Measurements from ENCODE around the gene NF1. TPM values are rescaled to one million over a fixed set of nuclear protein-coding genes. Genes with fewer than 3 reads are reported as not detected.
"Not testable (repeated sequence)": the region's sequence is repeated elsewhere in the genome, so short reads cannot be mapped to it uniquely, and the experiment has no call there.

The NF1 gene
- polyA plus RNA-seq (ENCODE audit: low read depth in 6 of 6): 10 to 100 TPM in 1 of 6 donors, 1 to 10 TPM in 5; 4.8 to 10.2 (median 8.3) TPM

DNA sequence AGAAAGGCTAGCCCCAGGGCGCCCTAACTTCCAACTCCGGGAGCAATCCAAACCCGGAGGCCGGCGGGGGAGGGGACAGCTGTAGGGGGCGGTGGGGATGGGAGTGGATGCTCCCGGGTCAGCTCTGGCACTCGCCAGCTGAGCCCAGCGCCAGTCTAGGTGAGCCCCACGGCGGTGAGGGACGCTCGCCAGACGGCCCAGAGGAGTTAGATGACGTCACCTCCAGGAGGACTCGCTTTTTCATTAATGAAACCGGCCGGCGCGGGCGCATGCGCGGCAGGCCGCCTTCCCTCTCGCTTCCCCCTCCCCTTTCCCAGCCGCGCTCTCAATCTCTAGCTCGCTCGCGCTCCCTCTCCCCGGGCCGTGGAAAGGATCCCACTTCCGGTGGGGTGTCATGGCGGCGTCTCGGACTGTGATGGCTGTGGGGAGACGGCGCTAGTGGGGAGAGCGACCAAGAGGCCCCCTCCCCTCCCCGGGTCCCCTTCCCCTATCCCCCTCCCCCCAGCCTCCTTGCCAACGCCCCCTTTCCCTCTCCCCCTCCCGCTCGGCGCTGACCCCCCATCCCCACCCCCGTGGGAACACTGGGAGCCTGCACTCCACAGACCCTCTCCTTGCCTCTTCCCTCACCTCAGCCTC lies at the start of gene NF1:
NF1 (plus strand) TSS at position 378 of the 636 bp plus-strand sequence. CDS start 333 bp downstream, outside the sequence.
- H3K4me1 Mint-ChIP-seq: peaks cover 11 to 19% (median 11%) of the 10 kb centered on the region in 3 donors
- H3K4me3 Mint-ChIP-seq: peak within 1 kb of the TSS; percentile 90 to 97 (median 95)
- DNase-seq: peak; percentile 87
- H3K27ac Mint-ChIP-seq: peak within 1 kb of the TSS; percentile 90 to 97 (median 96)
- H3K27me3 Mint-ChIP-seq: no peaks in the 10 kb centered on the region
- peak; percentile 84 to 88 for ATAC-seq (ENCODE audit: low read depth in 2 of 2)
- no peaks in the 10 kb centered on the region for H3K36me3 Mint-ChIP-seq
- H3K9me3 Mint-ChIP-seq: no peaks in the 10 kb centered on the region

DNA sequence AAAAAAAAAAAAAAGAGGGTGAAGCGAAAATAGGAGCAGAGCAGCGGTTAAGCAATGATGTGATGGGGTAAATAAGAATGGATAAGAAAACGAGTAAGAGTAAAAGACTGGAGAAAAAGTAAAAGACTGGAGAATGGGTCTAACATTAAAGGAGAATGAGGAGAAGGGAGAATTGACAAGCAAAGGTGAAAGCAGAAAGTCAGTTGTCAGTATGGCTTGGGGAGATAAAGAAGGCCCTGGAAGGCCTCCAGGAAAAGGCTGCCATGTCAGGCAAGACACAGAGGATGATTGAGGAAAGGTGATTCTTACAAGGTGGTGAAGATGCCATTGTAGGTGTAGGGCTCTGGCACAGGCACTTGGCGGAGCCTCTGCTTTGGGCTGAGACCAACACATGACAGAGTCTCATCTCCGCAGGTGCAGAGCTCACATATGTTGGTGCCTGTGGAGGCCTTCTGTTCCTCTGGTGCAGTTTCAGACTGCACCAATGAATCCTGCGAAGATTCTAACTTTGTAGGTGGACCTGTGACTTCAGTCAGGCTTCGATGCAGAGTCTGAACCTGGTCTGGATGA lies 47.8 kb upstream of the NF1 start:
- not testable (repeated sequence) for DNase-seq; H3K27me3 Mint-ChIP-seq; ATAC-seq (ENCODE audit: low read depth in 2 of 2); H3K36me3 Mint-ChIP-seq; H3K4me1 Mint-ChIP-seq; H3K4me3 Mint-ChIP-seq; H3K9me3 Mint-ChIP-seq
- peak overlapping the region in 1 of 6 donors; percentile 79 for H3K27ac Mint-ChIP-seq

GRCh38 chr17:31048142-31048541 lies 46.6 kb upstream of the NF1 start:
- Mint-ChIP-seq H3K27ac (no peak overlapping the region), H3K27me3 (no peaks in the 10 kb centered on the region), H3K9me3 (peaks cover 0 to 4% (median 0%) of the 10 kb centered on the region in 7 donors), H3K4me1 (peaks cover 2 to 14% (median 6%) of the 10 kb centered on the region in 3 donors), H3K36me3 (peaks cover 0 to 14% of the 10 kb centered on the region in 2 donors), H3K4me3 (no peak overlapping the region)
- DNase-seq (no peak), ATAC-seq (ENCODE audit: low read depth in 2 of 2) (no peak)

DNA sequence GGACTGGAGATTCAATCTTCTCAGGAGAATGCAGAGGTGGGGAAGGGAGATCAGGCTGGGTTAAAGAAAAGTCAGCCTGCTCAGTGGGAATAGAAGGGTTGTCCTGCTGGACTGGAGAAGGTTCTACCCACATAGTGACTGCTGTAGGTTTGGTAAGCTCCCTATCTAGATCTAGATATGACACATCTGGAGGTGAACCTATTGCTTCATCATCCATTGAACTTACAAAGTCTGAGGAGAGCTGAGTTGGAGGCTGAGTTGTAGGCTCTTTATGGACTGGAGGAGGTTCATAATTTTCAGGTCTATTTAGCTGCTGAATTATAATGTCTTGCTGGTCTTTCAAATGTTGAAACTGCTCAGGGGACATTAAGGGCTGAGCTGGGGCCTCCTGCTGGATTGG lies 46.0 kb upstream of the NF1 start:
- DNase-seq: no peak
- no peak for ATAC-seq (ENCODE audit: low read depth in 2 of 2)
- Mint-ChIP-seq H3K27ac (no peak overlapping the region), H3K4me1 (peaks cover 2 to 14% (median 6%) of the 10 kb centered on the region in 3 donors), H3K27me3 (no peaks in the 10 kb centered on the region), H3K4me3 (peak overlapping the region in 1 of 8 donors; percentile 50), H3K9me3 (peaks cover 0 to 4% (median 0%) of the 10 kb centered on the region in 7 donors), H3K36me3 (peaks cover 0 to 14% of the 10 kb centered on the region in 2 donors)

- DNase-seq (no peak), ATAC-seq (ENCODE audit: low read depth in 2 of 2) (no peak)
- Mint-ChIP-seq H3K4me1 (peaks cover 2 to 14% (median 6%) of the 10 kb centered on the region in 3 donors), H3K4me3 (peak overlapping the region in 1 of 8 donors; percentile 1), H3K9me3 (peaks cover 0 to 4% (median 0%) of the 10 kb centered on the region in 7 donors), H3K27ac (no peak overlapping the region), H3K36me3 (peaks cover 0 to 14% of the 10 kb centered on the region in 2 donors), H3K27me3 (no peaks in the 10 kb centered on the region)
These were observed 43.8 kb upstream of the NF1 start for GRCh38 chr17:31050948-31051347.

DNA sequence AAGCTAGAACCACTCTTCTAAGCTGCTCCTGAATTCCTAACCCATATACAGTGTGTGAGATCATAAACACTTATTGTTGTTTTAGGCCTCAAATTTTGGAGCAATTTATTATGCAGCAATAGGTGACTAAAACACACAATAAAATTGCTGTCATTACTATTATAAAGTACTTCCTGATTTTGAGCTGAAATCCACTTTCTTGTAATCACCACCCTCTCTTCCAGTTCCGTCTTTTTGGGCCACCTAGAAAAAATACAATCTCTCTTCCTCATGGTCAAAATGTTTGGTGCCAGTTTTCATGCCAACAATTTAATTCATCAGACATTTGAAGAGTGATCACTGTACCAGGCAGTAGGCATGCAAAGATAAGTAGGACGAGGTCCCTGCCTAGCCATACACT lies 43.3 kb upstream of the NF1 start:
- no peaks in the 10 kb centered on the region for H3K27me3 Mint-ChIP-seq
- ATAC-seq (ENCODE audit: low read depth in 2 of 2) (no peak), DNase-seq (no peak)
- peaks cover 2 to 14% (median 6%) of the 10 kb centered on the region in 3 donors for H3K4me1 Mint-ChIP-seq
- peaks cover 0 to 4% (median 0%) of the 10 kb centered on the region in 7 donors for H3K9me3 Mint-ChIP-seq
- peaks cover 0 to 14% of the 10 kb centered on the region in 2 donors for H3K36me3 Mint-ChIP-seq
- H3K4me3 Mint-ChIP-seq: no peak overlapping the region
- H3K27ac Mint-ChIP-seq: no peak overlapping the region

DNA sequence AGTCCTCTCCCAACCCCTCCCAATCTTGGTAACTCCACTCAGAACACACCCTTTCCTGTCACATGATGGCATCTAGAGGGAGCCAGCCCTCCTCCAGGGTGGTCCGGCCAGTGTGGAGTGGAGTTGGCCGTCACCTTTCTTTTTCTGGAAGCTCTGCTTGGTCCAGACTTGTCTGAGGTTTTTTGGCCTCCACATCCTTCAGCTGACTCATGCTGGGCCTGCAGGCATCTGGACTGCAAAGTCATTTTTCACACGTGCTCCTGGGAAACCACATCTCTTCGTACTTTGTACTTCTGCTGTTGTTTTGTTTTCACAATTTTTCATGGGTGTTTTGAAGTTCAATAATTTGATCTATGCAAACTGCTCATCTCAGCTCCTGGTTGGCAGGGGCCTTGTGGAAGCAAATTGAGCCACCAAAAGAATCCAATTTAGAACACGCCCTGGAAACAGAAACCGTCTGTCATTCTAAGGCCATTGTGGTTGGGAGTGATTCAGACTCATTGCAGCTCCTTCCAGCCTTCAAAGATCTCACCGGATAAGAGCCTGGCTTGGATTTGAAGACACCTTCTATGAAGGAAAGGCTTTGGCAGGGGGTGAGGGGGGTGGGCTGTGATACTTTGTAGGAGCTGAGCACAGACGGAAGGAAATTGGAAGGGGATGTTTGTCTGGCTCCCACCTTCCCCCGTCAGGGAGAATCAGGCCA lies 42.4 kb upstream of the NF1 start:
- Mint-ChIP-seq H3K9me3 (peaks cover 0 to 4% (median 0%) of the 10 kb centered on the region in 7 donors), H3K27ac (peak overlapping the region in 1 of 6 donors; percentile 15), H3K4me3 (no peak overlapping the region), H3K4me1 (peaks cover 2 to 14% (median 6%) of the 10 kb centered on the region in 3 donors), H3K27me3 (no peaks in the 10 kb centered on the region), H3K36me3 (peaks cover 0 to 14% of the 10 kb centered on the region in 2 donors)
- ATAC-seq (ENCODE audit: low read depth in 2 of 2) (no peak), DNase-seq (no peak)

DNA sequence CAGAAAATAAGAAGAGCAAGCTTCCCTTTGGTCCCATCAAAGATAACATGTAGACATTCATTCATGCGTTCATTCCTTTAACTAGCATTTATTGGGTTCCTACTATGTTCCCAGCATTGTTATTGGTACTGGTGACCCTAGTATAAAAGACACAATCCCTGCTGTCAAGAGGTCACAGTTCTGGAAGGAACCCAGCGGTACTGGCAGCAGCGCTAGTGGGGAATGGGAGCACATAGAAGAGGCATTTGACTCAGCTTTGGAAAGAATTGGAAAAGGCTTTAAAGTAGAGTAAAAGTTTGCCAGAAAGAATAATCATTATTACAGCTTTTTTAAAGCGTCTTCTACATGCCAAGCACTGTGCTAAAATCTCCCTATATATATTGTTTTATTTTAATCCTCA lies 41.7 kb upstream of the NF1 start:
- no peak overlapping the region for H3K27ac Mint-ChIP-seq
- DNase-seq (no peak), ATAC-seq (ENCODE audit: low read depth in 2 of 2) (no peak)
- peaks cover 2 to 14% (median 6%) of the 10 kb centered on the region in 3 donors for H3K4me1 Mint-ChIP-seq
- H3K4me3 Mint-ChIP-seq: no peak overlapping the region
- peaks cover 0 to 4% (median 0%) of the 10 kb centered on the region in 7 donors for H3K9me3 Mint-ChIP-seq
- H3K36me3 Mint-ChIP-seq: peaks cover 0 to 14% of the 10 kb centered on the region in 2 donors
- no peaks in the 10 kb centered on the region for H3K27me3 Mint-ChIP-seq

- H3K4me3 Mint-ChIP-seq: no peak overlapping the region
- ATAC-seq (ENCODE audit: low read depth in 2 of 2): no peak
- no peak for DNase-seq
- peaks cover 0 to 4% (median 0%) of the 10 kb centered on the region in 7 donors for H3K9me3 Mint-ChIP-seq
- peaks cover 7 to 23% (median 10%) of the 10 kb centered on the region in 3 donors for H3K4me1 Mint-ChIP-seq
- H3K27me3 Mint-ChIP-seq: no peaks in the 10 kb centered on the region
- H3K36me3 Mint-ChIP-seq: peaks cover 0 to 14% of the 10 kb centered on the region in 2 donors
- no peak overlapping the region for H3K27ac Mint-ChIP-seq
These were observed 40.0 kb upstream of the NF1 start for GRCh38 chr17:31054761-31055160.

- ATAC-seq (ENCODE audit: low read depth in 2 of 2): no peak
- Mint-ChIP-seq H3K36me3 (no peaks in the 10 kb centered on the region), H3K27me3 (no peaks in the 10 kb centered on the region), H3K4me1 (peaks cover 5 to 9% (median 9%) of the 10 kb centered on the region in 3 donors), H3K27ac (peak overlapping the region in 2 of 6 donors; percentile 32 to 68), H3K4me3 (no peak overlapping the region), H3K9me3 (no peaks in the 10 kb centered on the region)
- DNase-seq: no peak
These were observed 35.8 kb upstream of the NF1 start for GRCh38 chr17:31058976-31059375.

DNA sequence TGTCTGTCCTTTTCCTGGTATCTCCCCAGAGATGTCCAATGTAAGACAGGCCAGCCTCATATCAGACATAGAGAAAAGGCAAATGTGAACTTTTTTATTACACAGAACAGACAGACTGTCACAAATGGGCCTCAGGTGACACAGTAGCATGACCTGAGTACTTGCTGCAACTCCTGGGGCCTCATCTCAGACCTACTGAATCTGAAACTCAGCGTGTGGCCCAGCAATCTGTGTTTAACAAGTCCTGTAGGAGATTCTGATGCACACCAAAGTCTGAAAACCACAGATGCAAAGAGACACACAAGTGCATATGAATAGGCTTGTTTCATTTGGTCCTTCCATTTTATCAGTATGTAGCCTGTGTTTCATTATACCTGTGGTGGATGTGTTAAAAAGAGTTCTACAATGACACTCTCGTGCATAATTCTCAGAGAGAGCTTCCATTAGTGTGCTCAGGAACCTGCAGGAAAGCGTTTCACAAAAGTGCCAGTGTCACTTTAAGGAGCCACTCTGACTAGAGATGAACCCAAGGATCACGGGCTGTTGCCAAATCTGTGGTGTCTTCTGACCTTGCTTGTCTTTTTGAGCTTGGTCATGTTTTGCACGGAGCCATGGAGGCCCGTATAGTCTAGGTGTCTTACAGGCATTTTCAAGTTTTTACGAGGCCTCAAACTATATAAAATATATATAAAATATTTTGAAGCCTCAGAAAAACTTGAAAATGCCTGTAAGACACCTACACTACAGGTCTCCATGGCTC lies 33.8 kb upstream of the NF1 start:
- H3K4me3 Mint-ChIP-seq: no peak overlapping the region
- no peaks in the 10 kb centered on the region for H3K9me3 Mint-ChIP-seq
- H3K36me3 Mint-ChIP-seq: no peaks in the 10 kb centered on the region
- no peak for ATAC-seq (ENCODE audit: low read depth in 2 of 2)
- no peak overlapping the region for H3K27ac Mint-ChIP-seq
- H3K4me1 Mint-ChIP-seq: peaks cover 5 to 9% (median 9%) of the 10 kb centered on the region in 3 donors
- no peak for DNase-seq
- no peaks in the 10 kb centered on the region for H3K27me3 Mint-ChIP-seq

DNA sequence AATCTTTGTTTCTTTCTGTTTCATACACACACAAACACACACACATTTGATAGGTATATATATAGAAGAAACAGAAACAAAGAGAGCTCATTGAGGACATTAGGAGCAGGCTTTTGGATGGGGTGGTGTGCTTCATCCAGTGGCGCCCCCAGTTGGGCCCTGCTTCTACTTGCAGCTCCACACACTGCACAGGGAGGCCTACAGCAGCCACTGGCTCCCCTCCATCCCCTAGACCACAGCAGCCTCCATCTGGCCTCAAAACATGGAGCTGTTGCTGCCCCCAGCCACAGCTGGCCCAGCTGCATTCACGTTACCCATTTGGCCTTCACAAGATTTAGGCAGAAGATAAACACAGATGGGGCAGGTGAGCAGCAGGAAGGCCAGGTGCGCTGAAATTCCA lies 33.1 kb upstream of the NF1 start:
- peak in 1 of 2 donors; percentile 44 for ATAC-seq (ENCODE audit: low read depth in 2 of 2)
- no peak for DNase-seq
- Mint-ChIP-seq H3K27me3 (no peaks in the 10 kb centered on the region), H3K9me3 (no peaks in the 10 kb centered on the region), H3K27ac (peak overlapping the region in 1 of 6 donors; percentile 41), H3K4me1 (peaks cover 5 to 9% (median 9%) of the 10 kb centered on the region in 3 donors), H3K4me3 (no peak overlapping the region), H3K36me3 (no peaks in the 10 kb centered on the region)

GRCh38 chr17:31062346-31062745 lies 32.4 kb upstream of the NF1 start:
- DNase-seq: no peak

More at GRCh38 chr17:31062346-31062745, 32.4 kb upstream of the NF1 start:
- peaks cover 5 to 9% (median 9%) of the 10 kb centered on the region in 3 donors for H3K4me1 Mint-ChIP-seq
- ATAC-seq (ENCODE audit: low read depth in 2 of 2): no peak
- H3K36me3 Mint-ChIP-seq: no peaks in the 10 kb centered on the region
- no peak overlapping the region for H3K27ac Mint-ChIP-seq
- H3K4me3 Mint-ChIP-seq: no peak overlapping the region
- no peaks in the 10 kb centered on the region for H3K27me3 Mint-ChIP-seq
- H3K9me3 Mint-ChIP-seq: no peaks in the 10 kb centered on the region

All from naive B cell (primary cell).